HL-60 (cell line): ENCODE results near the gene MOGAT3.

Experiments used
- SPI1 ChIP-seq: IDR thresholded peaks from 2 replicates; pipeline ENCODE4 v1.6.1; 2012; ENCODE audit warnings: low read depth, mild to moderate bottlenecking, borderline replicate concordance
- TF ChIP-seq, protein P1 (sequence below): IDR thresholded peaks from one replicate; pipeline ENCODE4 v1.5.1; 2011; ENCODE audit warnings: low read length, control low read depth, inconsistent platforms; ENCODE audit not compliant: insufficient read depth
- TF ChIP-seq, protein P2 (sequence below): IDR thresholded peaks from 2 replicates; pipeline ENCODE4 v1.6.1; 2012; ENCODE audit warnings: low read depth; ENCODE audit not compliant: insufficient replicate concordance

DNA sequence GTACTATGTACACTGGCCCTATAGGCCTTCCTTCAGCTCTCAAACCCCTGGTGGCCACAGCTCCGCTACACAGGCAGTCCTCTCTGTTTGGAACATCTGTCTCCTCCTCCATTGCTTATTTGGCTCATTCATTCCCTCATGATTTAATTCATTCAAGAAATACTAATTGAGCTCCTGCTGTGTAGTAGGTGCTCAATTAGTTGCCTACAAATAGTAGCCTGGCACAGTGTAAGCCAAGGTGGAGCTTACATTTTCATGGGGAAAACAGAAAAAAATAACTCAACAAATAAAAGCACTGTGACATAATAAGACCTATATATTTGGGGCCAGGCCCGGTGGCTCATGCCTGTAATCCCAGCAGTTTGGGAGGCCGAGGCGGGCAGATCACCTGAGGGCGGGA is 47.4 kb upstream of the MOGAT3 start:
- TF ChIP-seq, protein P1, sequence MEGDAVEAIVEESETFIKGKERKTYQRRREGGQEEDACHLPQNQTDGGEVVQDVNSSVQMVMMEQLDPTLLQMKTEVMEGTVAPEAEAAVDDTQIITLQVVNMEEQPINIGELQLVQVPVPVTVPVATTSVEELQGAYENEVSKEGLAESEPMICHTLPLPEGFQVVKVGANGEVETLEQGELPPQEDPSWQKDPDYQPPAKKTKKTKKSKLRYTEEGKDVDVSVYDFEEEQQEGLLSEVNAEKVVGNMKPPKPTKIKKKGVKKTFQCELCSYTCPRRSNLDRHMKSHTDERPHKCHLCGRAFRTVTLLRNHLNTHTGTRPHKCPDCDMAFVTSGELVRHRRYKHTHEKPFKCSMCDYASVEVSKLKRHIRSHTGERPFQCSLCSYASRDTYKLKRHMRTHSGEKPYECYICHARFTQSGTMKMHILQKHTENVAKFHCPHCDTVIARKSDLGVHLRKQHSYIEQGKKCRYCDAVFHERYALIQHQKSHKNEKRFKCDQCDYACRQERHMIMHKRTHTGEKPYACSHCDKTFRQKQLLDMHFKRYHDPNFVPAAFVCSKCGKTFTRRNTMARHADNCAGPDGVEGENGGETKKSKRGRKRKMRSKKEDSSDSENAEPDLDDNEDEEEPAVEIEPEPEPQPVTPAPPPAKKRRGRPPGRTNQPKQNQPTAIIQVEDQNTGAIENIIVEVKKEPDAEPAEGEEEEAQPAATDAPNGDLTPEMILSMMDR = no peak
- no peak for TF ChIP-seq SPI1
- TF ChIP-seq, protein P2, sequence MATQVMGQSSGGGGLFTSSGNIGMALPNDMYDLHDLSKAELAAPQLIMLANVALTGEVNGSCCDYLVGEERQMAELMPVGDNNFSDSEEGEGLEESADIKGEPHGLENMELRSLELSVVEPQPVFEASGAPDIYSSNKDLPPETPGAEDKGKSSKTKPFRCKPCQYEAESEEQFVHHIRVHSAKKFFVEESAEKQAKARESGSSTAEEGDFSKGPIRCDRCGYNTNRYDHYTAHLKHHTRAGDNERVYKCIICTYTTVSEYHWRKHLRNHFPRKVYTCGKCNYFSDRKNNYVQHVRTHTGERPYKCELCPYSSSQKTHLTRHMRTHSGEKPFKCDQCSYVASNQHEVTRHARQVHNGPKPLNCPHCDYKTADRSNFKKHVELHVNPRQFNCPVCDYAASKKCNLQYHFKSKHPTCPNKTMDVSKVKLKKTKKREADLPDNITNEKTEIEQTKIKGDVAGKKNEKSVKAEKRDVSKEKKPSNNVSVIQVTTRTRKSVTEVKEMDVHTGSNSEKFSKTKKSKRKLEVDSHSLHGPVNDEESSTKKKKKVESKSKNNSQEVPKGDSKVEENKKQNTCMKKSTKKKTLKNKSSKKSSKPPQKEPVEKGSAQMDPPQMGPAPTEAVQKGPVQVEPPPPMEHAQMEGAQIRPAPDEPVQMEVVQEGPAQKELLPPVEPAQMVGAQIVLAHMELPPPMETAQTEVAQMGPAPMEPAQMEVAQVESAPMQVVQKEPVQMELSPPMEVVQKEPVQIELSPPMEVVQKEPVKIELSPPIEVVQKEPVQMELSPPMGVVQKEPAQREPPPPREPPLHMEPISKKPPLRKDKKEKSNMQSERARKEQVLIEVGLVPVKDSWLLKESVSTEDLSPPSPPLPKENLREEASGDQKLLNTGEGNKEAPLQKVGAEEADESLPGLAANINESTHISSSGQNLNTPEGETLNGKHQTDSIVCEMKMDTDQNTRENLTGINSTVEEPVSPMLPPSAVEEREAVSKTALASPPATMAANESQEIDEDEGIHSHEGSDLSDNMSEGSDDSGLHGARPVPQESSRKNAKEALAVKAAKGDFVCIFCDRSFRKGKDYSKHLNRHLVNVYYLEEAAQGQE = no peak
